SK-N-MC (cell line): Measurements from ENCODE around the gene CIBAR2.

Experiments used
- EZH2 ChIP-seq: fragments of 200-600 bp; sonication (generic); IDR thresholded peaks from one replicate; pipeline ENCODE4 v1.6.1; 2017; ENCODE audit warnings: antibody characterized with exemption
- POLR2AphosphoS5 ChIP-seq: IDR thresholded peaks from 2 replicates; pipeline ENCODE4 v1.6.1; 2012; ENCODE audit warnings: mild to moderate bottlenecking, low read depth, low read length, borderline replicate concordance

GRCh38 chr16:85051067-85051581 lies 61.1 kb downstream of the CIBAR2 start:
- TF ChIP-seq POLR2AphosphoS5 (no peak), EZH2 (no peak)
